Astrocyte (in vitro differentiated cells and primary cell): ENCODE data around the gene LAMA1.

ENCODE experiments used
- EZH2 ChIP-seq: IDR thresholded peaks from 2 replicates; pipeline ENCODE4 v1.6.1; 2012; ENCODE audit warnings: mild to moderate bottlenecking, low read length, inconsistent platforms; ENCODE audit not compliant: insufficient read depth
- TF ChIP-seq, protein P1 (sequence below): IDR thresholded peaks from 2 replicates; pipeline ENCODE4 v1.5.1; 2011; ENCODE audit warnings: low read depth, mild to moderate bottlenecking, inconsistent platforms, low read length, moderate library complexity; ENCODE audit not compliant: insufficient read depth

DNA sequence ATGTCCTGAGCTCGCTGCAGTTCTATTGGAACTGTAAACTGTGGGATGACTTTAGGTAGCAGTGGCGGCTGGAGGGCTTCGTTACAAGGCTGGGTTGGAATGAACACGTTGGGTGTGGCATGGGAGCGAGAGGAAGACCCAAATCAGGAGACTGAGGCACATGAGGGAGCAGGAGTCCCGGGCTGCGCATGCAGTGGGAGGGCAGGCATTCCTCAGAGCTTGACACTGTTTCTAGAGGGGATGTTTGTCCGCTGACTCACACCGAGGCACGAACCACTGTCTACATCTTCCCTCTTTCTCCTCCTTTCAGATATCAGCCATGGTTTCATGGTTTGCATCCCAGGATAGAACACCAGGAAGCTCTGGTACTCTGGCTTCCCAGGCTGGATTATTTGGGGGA, 40.6 kb upstream of the LAMA1 start:
- TF ChIP-seq, protein P1, sequence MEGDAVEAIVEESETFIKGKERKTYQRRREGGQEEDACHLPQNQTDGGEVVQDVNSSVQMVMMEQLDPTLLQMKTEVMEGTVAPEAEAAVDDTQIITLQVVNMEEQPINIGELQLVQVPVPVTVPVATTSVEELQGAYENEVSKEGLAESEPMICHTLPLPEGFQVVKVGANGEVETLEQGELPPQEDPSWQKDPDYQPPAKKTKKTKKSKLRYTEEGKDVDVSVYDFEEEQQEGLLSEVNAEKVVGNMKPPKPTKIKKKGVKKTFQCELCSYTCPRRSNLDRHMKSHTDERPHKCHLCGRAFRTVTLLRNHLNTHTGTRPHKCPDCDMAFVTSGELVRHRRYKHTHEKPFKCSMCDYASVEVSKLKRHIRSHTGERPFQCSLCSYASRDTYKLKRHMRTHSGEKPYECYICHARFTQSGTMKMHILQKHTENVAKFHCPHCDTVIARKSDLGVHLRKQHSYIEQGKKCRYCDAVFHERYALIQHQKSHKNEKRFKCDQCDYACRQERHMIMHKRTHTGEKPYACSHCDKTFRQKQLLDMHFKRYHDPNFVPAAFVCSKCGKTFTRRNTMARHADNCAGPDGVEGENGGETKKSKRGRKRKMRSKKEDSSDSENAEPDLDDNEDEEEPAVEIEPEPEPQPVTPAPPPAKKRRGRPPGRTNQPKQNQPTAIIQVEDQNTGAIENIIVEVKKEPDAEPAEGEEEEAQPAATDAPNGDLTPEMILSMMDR = no peak
- no peak for TF ChIP-seq EZH2
